GM10266 (cell line): ENCODE results near the gene MT1A.
"Not testable (repeated sequence)": the region's sequence is repeated elsewhere in the genome, so short reads cannot be mapped to it uniquely, and the experiment has no call there.

ENCODE experiments used
- DNase-seq: peaks from one replicate; pipeline ENCODE4 v3.0.0; 2012; ENCODE audit errors: extremely low spot score
- TF ChIP-seq, protein P1 (sequence below): IDR thresholded peaks from 2 replicates; pipeline ENCODE4 v1.5.1; 2012; ENCODE audit warnings: mild to moderate bottlenecking, low read depth; ENCODE audit not compliant: control insufficient read depth, insufficient read depth; ENCODE audit errors: missing control alignments

Gene MT1A

DNA sequence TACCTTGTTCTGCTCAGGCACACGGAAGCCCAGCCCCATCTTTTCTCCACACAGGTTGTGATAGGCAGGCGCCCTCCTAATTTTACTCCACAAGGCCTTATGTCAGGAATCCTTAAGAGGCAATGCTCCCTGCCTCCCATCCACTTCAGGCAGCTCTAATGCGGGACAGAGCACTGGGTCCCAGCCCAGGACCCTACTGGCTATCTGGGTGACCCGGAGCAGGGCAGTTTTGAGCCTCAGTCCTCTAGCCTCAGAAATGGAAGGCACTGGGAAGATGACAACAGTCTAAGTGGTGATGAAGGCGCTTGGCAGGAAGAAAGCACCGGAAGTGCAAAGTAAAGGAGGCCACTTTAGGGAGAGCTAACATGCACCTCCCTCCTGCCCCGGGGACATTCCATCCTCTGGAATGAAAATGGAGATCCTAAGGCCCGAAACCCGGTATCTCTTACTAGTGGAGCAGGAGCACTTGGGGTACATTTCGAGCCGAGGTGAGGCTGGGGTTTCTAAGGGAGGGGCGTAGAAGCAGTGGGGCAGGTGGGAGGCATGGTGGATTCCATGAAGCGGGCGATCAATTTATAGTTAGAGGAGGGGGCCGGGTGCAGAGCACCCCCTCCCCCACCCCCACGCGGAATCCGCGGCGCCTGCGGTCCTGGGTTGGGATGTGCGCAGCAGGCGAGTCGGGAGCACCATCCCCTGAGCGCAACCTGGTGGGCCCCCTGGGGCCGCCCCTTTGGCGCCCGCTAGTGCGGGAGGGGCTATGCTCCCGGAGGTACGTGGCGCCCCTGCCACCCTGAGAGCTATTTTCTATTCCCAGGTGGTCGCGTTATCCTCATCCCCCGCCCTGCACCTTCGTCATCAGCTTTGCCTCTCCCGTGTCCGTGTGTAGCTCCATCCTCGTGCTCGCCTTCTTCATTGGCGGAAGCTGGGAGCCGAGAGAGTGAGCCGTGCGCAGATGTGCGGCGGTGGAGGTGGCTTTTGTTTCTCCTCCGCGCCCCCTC is 24.2 kb downstream of the MT1A start:
- TF ChIP-seq, protein P1, sequence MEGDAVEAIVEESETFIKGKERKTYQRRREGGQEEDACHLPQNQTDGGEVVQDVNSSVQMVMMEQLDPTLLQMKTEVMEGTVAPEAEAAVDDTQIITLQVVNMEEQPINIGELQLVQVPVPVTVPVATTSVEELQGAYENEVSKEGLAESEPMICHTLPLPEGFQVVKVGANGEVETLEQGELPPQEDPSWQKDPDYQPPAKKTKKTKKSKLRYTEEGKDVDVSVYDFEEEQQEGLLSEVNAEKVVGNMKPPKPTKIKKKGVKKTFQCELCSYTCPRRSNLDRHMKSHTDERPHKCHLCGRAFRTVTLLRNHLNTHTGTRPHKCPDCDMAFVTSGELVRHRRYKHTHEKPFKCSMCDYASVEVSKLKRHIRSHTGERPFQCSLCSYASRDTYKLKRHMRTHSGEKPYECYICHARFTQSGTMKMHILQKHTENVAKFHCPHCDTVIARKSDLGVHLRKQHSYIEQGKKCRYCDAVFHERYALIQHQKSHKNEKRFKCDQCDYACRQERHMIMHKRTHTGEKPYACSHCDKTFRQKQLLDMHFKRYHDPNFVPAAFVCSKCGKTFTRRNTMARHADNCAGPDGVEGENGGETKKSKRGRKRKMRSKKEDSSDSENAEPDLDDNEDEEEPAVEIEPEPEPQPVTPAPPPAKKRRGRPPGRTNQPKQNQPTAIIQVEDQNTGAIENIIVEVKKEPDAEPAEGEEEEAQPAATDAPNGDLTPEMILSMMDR, result no peak
- no peak for DNase-seq

DNA sequence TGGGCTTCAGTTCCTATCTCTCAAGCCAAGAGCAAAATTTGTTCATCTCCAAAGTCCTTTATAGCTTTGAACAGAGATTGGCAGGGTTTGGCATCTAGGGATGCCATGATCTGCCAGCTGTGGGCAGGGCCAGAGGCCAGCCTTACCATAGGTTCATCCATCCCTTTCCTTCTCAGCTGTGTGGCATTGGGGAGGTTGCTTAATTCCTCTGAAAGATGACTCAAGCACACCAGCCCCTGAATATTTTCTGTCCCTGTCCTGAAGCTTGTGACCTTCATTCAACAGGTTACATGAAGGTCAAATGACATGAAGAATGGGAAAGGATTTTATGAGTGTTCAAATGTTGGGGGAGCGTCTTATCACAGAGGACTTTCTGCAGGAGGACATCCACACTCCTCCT is 26.0 kb downstream of the MT1A start:
- TF ChIP-seq, protein P1, result no peak
- no peak for DNase-seq

DNA sequence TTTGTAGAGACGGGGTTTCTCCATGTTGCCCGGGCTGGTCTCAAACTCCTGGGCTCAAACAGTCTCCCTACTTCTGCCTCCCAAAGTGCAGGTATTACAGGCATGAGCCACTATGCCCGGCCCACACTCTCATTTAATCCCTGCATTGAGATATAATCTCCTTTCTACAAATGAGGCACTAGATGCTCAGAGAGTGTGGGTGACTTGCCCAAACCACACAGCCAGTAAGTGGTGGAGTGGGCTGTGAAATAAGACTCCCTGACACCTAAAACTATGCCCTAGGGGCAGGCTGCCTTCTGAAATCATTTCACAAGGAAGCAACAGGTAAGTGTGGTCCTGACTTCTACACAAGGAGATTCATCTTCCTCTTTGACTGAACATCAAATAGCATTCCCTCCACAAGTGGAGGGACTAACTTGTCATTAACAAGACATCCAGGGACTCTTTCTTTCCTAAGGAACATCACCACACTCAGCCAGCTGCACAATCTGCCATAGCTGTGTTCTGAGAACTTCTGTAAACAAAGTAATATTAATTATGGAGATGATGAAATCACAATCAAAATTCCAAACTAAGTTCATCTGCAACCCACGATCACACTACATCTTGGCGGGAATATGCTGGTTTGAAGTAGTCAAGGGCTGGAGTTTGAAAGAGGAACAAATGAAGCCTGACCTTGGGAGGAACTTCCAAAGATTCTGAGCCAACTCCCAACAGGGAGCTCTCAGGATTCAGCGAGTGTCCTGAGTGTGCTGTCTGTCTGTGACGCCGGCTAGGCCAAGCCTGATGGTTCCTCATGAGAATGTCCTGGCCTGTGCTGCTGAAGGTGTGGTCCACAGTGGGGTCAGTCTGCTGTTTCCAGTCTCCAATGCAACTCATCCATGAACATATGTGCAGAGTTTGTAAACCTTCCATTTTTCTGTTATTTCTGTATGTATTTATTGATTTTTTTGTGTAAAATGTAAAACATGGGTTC is 27.1 kb downstream of the MT1A start:
- not testable (repeated sequence) for DNase-seq

DNA sequence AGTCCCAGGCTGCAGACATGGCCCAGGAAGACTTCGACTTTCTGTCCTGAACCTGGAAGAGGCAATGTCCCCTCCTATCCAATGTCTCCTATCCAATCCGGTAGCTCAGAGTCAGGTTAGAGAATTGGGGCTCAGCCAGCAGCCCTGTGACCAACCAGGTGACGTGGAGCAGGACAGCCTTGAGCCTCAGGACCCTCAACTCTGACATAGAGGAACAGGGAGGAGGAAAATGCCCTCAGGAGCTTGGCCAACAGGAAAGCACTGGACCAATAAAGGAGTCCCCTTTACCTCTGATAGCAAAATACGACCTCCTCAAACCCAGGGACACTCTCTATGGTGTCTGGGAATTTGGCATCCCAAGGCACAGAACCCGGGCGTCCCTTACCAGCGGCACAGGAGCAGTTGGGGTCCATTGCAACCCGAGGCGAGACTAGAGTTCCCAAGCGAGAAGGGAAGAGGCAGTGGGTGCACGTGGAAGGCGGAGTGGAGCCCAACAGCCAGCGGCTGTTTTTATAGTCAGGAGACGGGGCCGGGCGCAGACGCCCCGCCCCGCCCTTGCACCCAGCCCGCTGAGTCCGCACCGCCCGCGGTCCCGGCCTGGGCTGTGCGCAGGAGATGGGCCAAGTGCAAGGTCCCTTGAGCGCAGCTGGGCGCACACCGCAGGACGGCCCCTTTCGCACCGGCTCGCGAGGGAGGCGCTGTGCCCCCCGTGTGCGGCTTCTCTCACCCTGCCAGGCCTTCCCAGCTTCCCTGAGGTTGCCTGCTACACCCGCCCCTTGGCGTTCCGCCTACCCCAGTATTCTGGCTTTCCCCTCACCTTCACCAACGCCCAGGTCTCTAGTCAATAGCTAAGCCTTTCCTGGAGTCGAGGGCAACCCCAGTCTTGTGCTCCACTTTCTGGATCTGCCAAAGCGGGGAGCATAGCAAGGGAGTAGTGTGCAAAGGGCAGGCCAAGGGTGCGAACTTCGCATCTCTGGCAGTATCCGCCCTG is 29.4 kb downstream of the MT1A start, which contains the start of gene MT1G:
Gene MT1G (minus strand): TSS at position 485 of the 991 bp plus-strand sequence. CDS start 72 bp downstream, at position 413.
- no peak for DNase-seq
- TF ChIP-seq, protein P1, result no peak

DNA sequence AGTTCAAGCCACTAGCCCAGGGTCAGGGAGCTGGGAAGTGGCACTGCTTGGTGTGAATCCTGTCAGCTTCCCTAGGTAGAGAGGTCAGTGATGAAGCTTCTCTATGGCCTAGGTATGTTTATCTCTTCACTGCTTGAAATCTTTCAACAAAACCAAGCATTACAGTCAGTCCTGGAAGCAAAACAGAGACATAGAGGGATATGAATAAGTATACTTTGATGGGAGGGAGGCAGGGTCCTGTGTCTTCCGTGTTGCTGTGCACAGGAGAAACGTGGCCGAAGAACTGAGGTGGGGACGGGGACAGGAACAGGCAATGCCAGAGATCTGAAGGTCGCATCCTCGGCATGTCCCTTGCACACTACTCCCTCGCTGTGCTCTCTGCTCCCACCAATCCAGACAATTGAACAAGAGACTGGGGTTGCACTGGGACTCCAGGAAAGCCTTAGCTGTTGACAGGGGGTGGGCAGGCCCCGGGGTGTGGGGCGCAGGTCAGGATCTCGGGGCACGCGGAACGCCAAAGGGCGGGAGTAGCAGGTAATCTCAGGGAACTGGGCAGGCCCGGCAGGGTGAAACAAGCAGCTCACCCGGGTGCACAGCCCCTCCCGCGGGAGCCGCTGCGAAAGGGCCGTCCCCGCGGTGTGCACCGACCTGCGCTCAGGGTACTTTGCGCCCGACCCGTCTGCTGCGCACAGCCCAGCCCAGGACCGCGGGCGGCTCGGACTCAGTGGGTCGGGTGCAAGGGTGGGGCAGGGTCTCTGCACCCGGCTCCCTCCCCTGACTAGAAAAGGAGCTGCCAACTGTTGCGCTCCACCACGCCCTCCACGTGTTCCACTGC is 30.8 kb downstream of the MT1A start, which contains the start of gene MT1H:
Gene MT1H (plus strand): TSS at position 810 of the 835 bp plus-strand sequence. CDS start 71 bp downstream, outside the sequence.
- TF ChIP-seq, protein P1, result no peak
- no peak for DNase-seq

DNA sequence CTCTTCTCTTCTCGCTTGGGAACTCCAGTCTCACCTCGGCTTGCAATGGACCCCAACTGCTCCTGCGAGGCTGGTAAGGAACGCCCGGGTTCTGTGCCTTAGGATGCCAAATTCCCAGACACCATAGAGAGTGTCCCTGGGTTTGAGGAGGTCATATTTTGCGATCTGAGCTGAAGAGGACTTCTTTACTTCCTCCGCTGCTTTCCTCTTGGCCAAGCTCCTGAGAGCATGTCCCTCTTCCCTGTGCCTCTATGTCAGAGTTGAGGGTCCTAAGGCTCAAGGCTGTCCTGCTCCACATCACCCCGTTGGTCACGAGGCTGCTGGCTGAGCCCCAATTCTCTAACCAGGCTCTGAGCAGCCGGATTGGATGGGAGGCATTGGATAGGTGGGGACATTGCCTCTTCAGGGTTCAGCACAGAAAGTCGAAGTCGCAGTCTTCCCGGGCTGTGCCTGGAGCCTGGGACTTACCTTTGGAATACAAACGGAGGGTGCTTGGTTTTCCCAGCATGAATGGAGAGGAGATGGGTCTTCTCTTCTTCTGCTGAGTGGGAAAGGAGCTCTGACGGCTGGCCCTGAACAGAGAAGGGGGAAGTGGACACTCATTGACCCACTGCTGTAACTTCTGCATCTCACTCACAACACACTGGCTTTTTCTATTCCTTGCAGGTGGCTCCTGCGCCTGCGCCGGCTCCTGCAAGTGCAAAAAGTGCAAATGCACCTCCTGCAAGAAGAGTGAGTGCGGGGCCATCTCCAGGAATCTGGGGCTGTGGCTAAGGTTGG is 31.6 kb downstream of the MT1A start:
- DNase-seq, result no peak
- TF ChIP-seq, protein P1, result no peak
